Hepatocyte (in vitro differentiated cells): ENCODE measurements around the gene DIPK1A. TPM values are rescaled to one million over a fixed set of nuclear protein-coding genes. Genes with fewer than 3 reads are reported as not detected.

ENCODE experiments used
- DNase-seq: peaks from one replicate; pipeline ENCODE4 v3.0.0-alpha.2; 2016; ENCODE audit warnings: low spot score
- H2AFZ ChIP-seq: fragments of 200-600 bp; sonication (generic); 2 replicates; pipeline ENCODE4 v1.6.0; 2016; ENCODE audit warnings: antibody characterized with exemption, mild to moderate bottlenecking
- H3K27ac ChIP-seq: fragments of 200-600 bp; sonication (generic); 2 replicates; pipeline ENCODE4 v1.5.1; 2016; ENCODE audit warnings: mild to moderate bottlenecking
- H3K27me3 ChIP-seq: fragments of 200-600 bp; sonication (generic); 2 replicates; pipeline ENCODE4 v1.6.1; 2016
- H3K36me3 ChIP-seq: fragments of 200-600 bp; sonication (generic); replicated peaks from 2 replicates; pipeline ENCODE4 v1.5.1; 2016; ENCODE audit warnings: low read depth; ENCODE audit not compliant: insufficient read depth
- H3K4me1 ChIP-seq: fragments of 200-600 bp; sonication (generic); 2 replicates; pipeline ENCODE4 v1.5.1; 2016; ENCODE audit warnings: mild to moderate bottlenecking, moderate library complexity; ENCODE audit not compliant: insufficient read depth
- H3K4me2 ChIP-seq: fragments of 200-600 bp; sonication (generic); 2 replicates; pipeline ENCODE4 v1.6.0; 2016
- H3K4me3 ChIP-seq: fragments of 200-600 bp; sonication (generic); 2 replicates; pipeline ENCODE4 v1.5.1; 2016; ENCODE audit warnings: mild to moderate bottlenecking
- H3K79me2 ChIP-seq: fragments of 200-600 bp; sonication (generic); 2 replicates; pipeline ENCODE4 v1.6.0; 2017; ENCODE audit warnings: mild to moderate bottlenecking
- H3K9me2 ChIP-seq: fragments of 200-600 bp; sonication (generic); replicated peaks from 2 replicates; pipeline ENCODE4 v1.6.0; 2017; ENCODE audit warnings: mild to moderate bottlenecking; ENCODE audit not compliant: insufficient read depth
- H3K9me3 ChIP-seq: fragments of 200-600 bp; sonication (generic); 2 replicates; pipeline ENCODE4 v1.5.1; 2016; ENCODE audit warnings: low read depth, mild to moderate bottlenecking
- H4K20me1 ChIP-seq: fragments of 200-600 bp; sonication (generic); 2 replicates; pipeline ENCODE4 v1.6.0; 2016; ENCODE audit warnings: mild to moderate bottlenecking; ENCODE audit not compliant: insufficient read depth, poor library complexity, severe bottlenecking
- CTCF ChIP-seq: fragments of 200-600 bp; sonication (generic); IDR thresholded peaks from 2 replicates; pipeline ENCODE4 v1.5.1; 2016; ENCODE audit warnings: antibody characterized with exemption, mild to moderate bottlenecking; ENCODE audit not compliant: poor library complexity
- EZH2 ChIP-seq: fragments of 200-600 bp; sonication (generic); IDR thresholded peaks from 2 replicates; pipeline ENCODE4 v1.6.1; 2016; ENCODE audit warnings: antibody characterized with exemption, mild to moderate bottlenecking, borderline replicate concordance
- EZH2phosphoT487 ChIP-seq: fragments of 200-600 bp; sonication (generic); IDR thresholded peaks from one replicate; pipeline ENCODE4 v1.6.1; 2018; ENCODE audit warnings: antibody characterized with exemption, mild to moderate bottlenecking, low read depth, moderate library complexity; ENCODE audit not compliant: unreplicated experiment, severe bottlenecking
- WGBS: methylation state at CpG from one replicate; pipeline ENCODE4 v1.1.6; 2016; ENCODE audit warnings: low lambda C conversion rate; ENCODE audit errors: missing lambda C conversion rate; 5-methylcytosine and 5-hydroxymethylcytosine counted together
- polyA plus RNA-seq: library from polyadenylated mRNA; unstranded; fragments of >200 nt; fragmentation: Nextera tagmentation; extraction: Ambion mirVana; gene quantifications from 2 replicates; pipeline ENCODE4 v1.2.1, GENCODE V29; 2016
- total RNA-seq: library from RNA; depleted of rRNA; stranded (reverse); fragments of >200 nt; gene quantifications from 2 replicates; pipeline ENCODE4 v1.2.3, GENCODE V29; 2014

The DIPK1A gene
- total and polyA plus RNA-seq, 2 experiments from 2014 or later = 18.0 to 19.7 TPM

GRCh38 chr1:92924501-92924900 lies 36.8 kb downstream of the DIPK1A start:
- no peak for TF ChIP-seq EZH2
- Histone ChIP-seq H3K9me2 (no peaks in the 10 kb centered on the region), H3K4me3 (no peak overlapping the region), H3K9me3 (no peaks in the 10 kb centered on the region), H3K4me2 (no peak overlapping the region), H3K4me1 (no peaks in the 10 kb centered on the region), H3K27me3 (no peaks in the 10 kb centered on the region), H3K36me3 (no peaks in the 10 kb centered on the region), H3K27ac (no peak overlapping the region), H3K79me2 (no peaks in the 10 kb centered on the region), H4K20me1 (no peaks in the 10 kb centered on the region), H2AFZ (no peak overlapping the region)
- DNase-seq = no peak
- WGBS = 42% methylated on average over 9 of the region's 9 CpGs

DNA sequence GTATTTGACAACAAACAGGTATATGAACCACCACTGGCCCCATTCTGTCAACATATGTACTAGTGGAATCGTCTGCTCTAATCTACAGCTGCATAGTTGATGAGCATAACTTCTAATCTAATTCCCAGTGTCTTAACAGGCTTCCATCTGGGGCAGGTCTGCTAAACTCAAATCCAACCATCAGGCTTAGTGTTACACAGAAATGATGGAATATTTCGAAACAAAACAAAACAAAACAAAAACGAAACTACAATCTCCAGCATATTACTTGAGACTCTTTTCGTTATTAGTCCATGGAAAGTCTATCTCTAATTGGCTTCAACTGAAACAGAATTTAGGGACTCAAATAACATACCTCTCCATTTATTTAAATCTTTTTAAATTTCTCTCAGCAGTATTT lies 37.6 kb downstream of the DIPK1A start:
- 84% methylated on average over 4 of the region's 4 CpGs for WGBS
- H4K20me1 ChIP-seq = no peaks in the 10 kb centered on the region
- TF ChIP-seq EZH2 (no peak), CTCF (no peak), EZH2phosphoT487 (no peak)
- no peak overlapping the region for H3K4me2 ChIP-seq
- no peak overlapping the region for H2AFZ ChIP-seq
- H3K9me3 ChIP-seq = no peaks in the 10 kb centered on the region
- H3K4me1 ChIP-seq = no peaks in the 10 kb centered on the region
- H3K79me2 ChIP-seq = no peaks in the 10 kb centered on the region
- no peaks in the 10 kb centered on the region for H3K27me3 ChIP-seq
- no peak overlapping the region for H3K27ac ChIP-seq
- no peaks in the 10 kb centered on the region for H3K9me2 ChIP-seq
- no peak overlapping the region for H3K4me3 ChIP-seq
- no peak for DNase-seq
- H3K36me3 ChIP-seq = no peaks in the 10 kb centered on the region

- Histone ChIP-seq H3K79me2 (no peaks in the 10 kb centered on the region), H3K9me3 (no peaks in the 10 kb centered on the region), H3K36me3 (no peaks in the 10 kb centered on the region), H4K20me1 (no peaks in the 10 kb centered on the region), H3K27ac (no peak overlapping the region), H3K4me1 (no peaks in the 10 kb centered on the region), H3K9me2 (no peaks in the 10 kb centered on the region), H3K4me3 (no peak overlapping the region), H3K27me3 (no peaks in the 10 kb centered on the region), H2AFZ (no peak overlapping the region), H3K4me2 (no peak overlapping the region)
- WGBS = 91% methylated on average over 9 of the region's 9 CpGs
- no peak for DNase-seq
- no peak for TF ChIP-seq EZH2
- no peak for TF ChIP-seq EZH2phosphoT487
- TF ChIP-seq CTCF = no peak
These were observed 38.8 kb downstream of the DIPK1A start for GRCh38 chr1:92922356-92923035.

- Histone ChIP-seq H3K79me2 (no peaks in the 10 kb centered on the region), H3K36me3 (no peaks in the 10 kb centered on the region), H3K27ac (no peak overlapping the region), H3K4me1 (peaks cover 7% of the 10 kb centered on the region), H3K27me3 (no peaks in the 10 kb centered on the region), H3K9me3 (no peaks in the 10 kb centered on the region), H4K20me1 (no peaks in the 10 kb centered on the region), H3K4me2 (no peak overlapping the region), H2AFZ (no peak overlapping the region), H3K9me2 (no peaks in the 10 kb centered on the region), H3K4me3 (no peak overlapping the region)
- TF ChIP-seq EZH2 (no peak), EZH2phosphoT487 (no peak), CTCF (no peak)
- 92% methylated on average over 8 of the region's 8 CpGs for WGBS
- no peak for DNase-seq
These were observed 39.9 kb downstream of the DIPK1A start for GRCh38 chr1:92921031-92922023.
